HepG2 (cell line): ENCODE data around the gene ARL6. TPM values are rescaled to one million over a fixed set of nuclear protein-coding genes. Genes with fewer than 3 reads are reported as not detected.

Experiments
- AHDC1 ChIP-seq: sonication (generic); formaldehyde crosslinking; IDR thresholded peaks from 2 replicates; pipeline ENCODE4 v1.5.1; 2020; ENCODE audit warnings: mild to moderate bottlenecking, missing genetic modification reagents, borderline replicate concordance
- ATF5 ChIP-seq: sonication (generic); formaldehyde crosslinking; IDR thresholded peaks from 2 replicates; pipeline ENCODE4 v1.4.0; 2020; ENCODE audit warnings: mild to moderate bottlenecking, low read depth, missing genetic modification reagents
- CBX1 ChIP-seq: IDR thresholded peaks from one replicate; pipeline ENCODE4 v1.6.1; 2016; ENCODE audit warnings: antibody characterized with exemption, low read depth
- FOXA3 ChIP-seq: IDR thresholded peaks from 2 replicates; pipeline ENCODE4 v1.6.1; 2016; ENCODE audit warnings: missing genetic modification reagents, missing compliant biosample characterization
- GATAD1 ChIP-seq: IDR thresholded peaks from 2 replicates; pipeline ENCODE4 v1.6.1; 2016; ENCODE audit warnings: missing genetic modification reagents, missing compliant biosample characterization
- GLI4 ChIP-seq: sonication (generic); formaldehyde crosslinking; IDR thresholded peaks from 2 replicates; pipeline ENCODE4 v1.5.1; 2020; ENCODE audit warnings: missing genetic modification reagents, mild to moderate bottlenecking, moderate library complexity, borderline replicate concordance
- NFYB ChIP-seq: sonication (generic); formaldehyde crosslinking; IDR thresholded peaks from 2 replicates; pipeline ENCODE4 v1.4.0; 2020; ENCODE audit warnings: missing genetic modification reagents
- SRSF9 ChIP-seq: fragments of 200-400 bp; formaldehyde crosslinking; IDR thresholded peaks from 2 replicates; pipeline ENCODE4 v1.6.1; 2018; ENCODE audit warnings: borderline replicate concordance, mild to moderate bottlenecking, low read depth, low read length; ENCODE audit not compliant: insufficient read depth, poor library complexity, severe bottlenecking
- THAP9 ChIP-seq: sonication (generic); formaldehyde crosslinking; IDR thresholded peaks from 2 replicates; pipeline ENCODE4; 2020; ENCODE audit warnings: missing genetic modification reagents, mild to moderate bottlenecking, borderline replicate concordance
- ZBTB21 ChIP-seq: sonication (generic); formaldehyde crosslinking; IDR thresholded peaks from 2 replicates; pipeline ENCODE4 v1.4.0; 2020; ENCODE audit warnings: missing genetic modification reagents
- ZNF234 ChIP-seq: sonication (generic); formaldehyde crosslinking; conservative IDR thresholded peaks from 2 replicates; pipeline ENCODE4 v1.5.1; 2020; ENCODE audit warnings: mild to moderate bottlenecking, missing genetic modification reagents
- ZNF317 ChIP-seq: sonication (generic); formaldehyde crosslinking; IDR thresholded peaks from 2 replicates; pipeline ENCODE4 v1.5.0; 2020; ENCODE audit warnings: mild to moderate bottlenecking, missing genetic modification reagents
- ZNF562 ChIP-seq: sonication (generic); formaldehyde crosslinking; IDR thresholded peaks from 2 replicates; pipeline ENCODE4 v1.8.0; 2022; ENCODE audit warnings: missing genetic modification reagents, borderline replicate concordance
- ZNF674 ChIP-seq: sonication (generic); formaldehyde crosslinking; IDR thresholded peaks from 2 replicates; pipeline ENCODE4 v1.5.0; 2020; ENCODE audit warnings: low read depth, mild to moderate bottlenecking, missing genetic modification reagents
- ZNF709 ChIP-seq: sonication (generic); formaldehyde crosslinking; IDR thresholded peaks from 2 replicates; pipeline ENCODE4 v1.5.0; 2020; ENCODE audit warnings: mild to moderate bottlenecking, missing genetic modification reagents
- ZNF770 ChIP-seq: sonication (generic); formaldehyde crosslinking; IDR thresholded peaks from 2 replicates; pipeline ENCODE4 v1.5.0; 2020; ENCODE audit warnings: mild to moderate bottlenecking, missing genetic modification reagents
- ZNF816 ChIP-seq: sonication (generic); formaldehyde crosslinking; IDR thresholded peaks from 2 replicates; pipeline ENCODE4 v1.8.0; 2022; ENCODE audit warnings: missing genetic modification reagents, mild to moderate bottlenecking, borderline replicate concordance
- polyA plus RNA-seq, 8 experiments: library from polyadenylated mRNA; depleted of rRNA in 3 of 8; stranded (reverse) in 7 of 8; unstranded in 1 of 8; fragments of >200 nt; fragmentation: Illumina TruSeq in 4 of 8; extraction: Trizol in 4 of 8; gene quantifications; 2 replicates each; pipeline versions ENCODE4 v1.2.1 to v1.2.3, GENCODE V29; 2011 to 2016; ENCODE audit warnings: low read depth in 4 of 8, missing spikeins in 1 of 8, mixed read lengths in 1 of 8; ENCODE audit not compliant: insufficient read depth in 1 of 8
- total RNA-seq, 5 experiments: library from RNA; depleted of rRNA; stranded (reverse); fragments of >200 nt; fragmentation: Illumina TruSeq; extraction: Trizol; gene quantifications; 2 replicates each; pipeline ENCODE4 v1.2.3, GENCODE V29; 2016; ENCODE audit warnings: low read depth in 1 of 5

ARL6 gene
- total and polyA plus RNA-seq, 2 of the 13 experiments (the other 11 are each of a cell fraction or from before 2014, with no cell fraction given): 1.3 to 3.7 TPM

- no peak for TF ChIP-seq ZNF562 (CRISPR knock-in tag)
- TF ChIP-seq ZNF770 (CRISPR knock-in tag): no peak
- 0 out of 2 replicates have a peak, but pooled peaks have one; percentile 32 for TF ChIP-seq ZNF674
- TF ChIP-seq NFYB (CRISPR knock-in tag): peak; percentile 25; the same call in 1 of the 2 replicates
- TF ChIP-seq FOXA3 (CRISPR knock-in tag): peak; percentile 46
- peak; percentile 57; the same call in 1 of the 2 replicates for TF ChIP-seq THAP9
- TF ChIP-seq SRSF9: no peak
- TF ChIP-seq GATAD1 (CRISPR knock-in tag): peak; percentile 88
- TF ChIP-seq CBX1: no peak
- no peak for TF ChIP-seq ZNF709 (CRISPR knock-in tag)
- TF ChIP-seq GLI4 (CRISPR knock-in tag): 0 out of 2 replicates have a peak, but pooled peaks have one; percentile 32
- TF ChIP-seq ZNF317 (CRISPR knock-in tag): peak; percentile 71; the same call in 1 of the 2 replicates
- peak; percentile 68; the same call in 1 of the 2 replicates for TF ChIP-seq AHDC1 (CRISPR knock-in tag)
- TF ChIP-seq ZNF816: no peak
- TF ChIP-seq ZNF234 (CRISPR knock-in tag): no peak
- no peak for TF ChIP-seq ATF5 (CRISPR knock-in tag)
- no peak for TF ChIP-seq ZBTB21
These were observed at the start of gene ARL6 (continued) for GRCh38 chr3:97764407-97765238.
